Parathyroid adenoma (tissue), 2 donors: ENCODE results near the gene RPN2.

ENCODE experiments used
- H2AFZ ChIP-seq: fragments of 300-600 bp; sonication (generic); one replicate; pipeline ENCODE4 v1.7.0; 2017; ENCODE audit warnings: antibody characterized with exemption, mild to moderate bottlenecking
- H3K27ac ChIP-seq: fragments of 300-600 bp; sonication (generic); one replicate; pipeline ENCODE4 v1.7.0; 2017
- H3K27me3 ChIP-seq: fragments of 300-600 bp; sonication (generic); one replicate; pipeline ENCODE4 v1.7.0; 2017; ENCODE audit warnings: low read length; ENCODE audit not compliant: control insufficient read depth, insufficient read depth
- H3K36me3 ChIP-seq: fragments of 300-600 bp; sonication (generic); one replicate; pipeline ENCODE4 v1.7.0; 2017; ENCODE audit warnings: low read length; ENCODE audit not compliant: control insufficient read depth, insufficient read depth
- H3K4me1 ChIP-seq: fragments of 300-600 bp; sonication (generic); one replicate; pipeline ENCODE4 v1.7.0; 2017; ENCODE audit warnings: control low read depth
- H3K4me2 ChIP-seq: fragments of 300-600 bp; sonication (generic); one replicate; pipeline ENCODE4 v1.7.0; 2017; ENCODE audit warnings: low read length
- H3K4me3 ChIP-seq: fragments of 300-600 bp; sonication (generic); one replicate; pipeline ENCODE4 v1.7.0; 2017; ENCODE audit warnings: low read depth, low read length
- H3K79me2 ChIP-seq: fragments of 300-600 bp; sonication (generic); one replicate; pipeline ENCODE4 v1.7.0; 2017; ENCODE audit warnings: control low read depth
- H3K9ac ChIP-seq: fragments of 300-600 bp; sonication (generic); one replicate; pipeline ENCODE4 v1.7.0; 2017; ENCODE audit warnings: mild to moderate bottlenecking
- H3K9me3 ChIP-seq: fragments of 300-600 bp; sonication (generic); one replicate; pipeline ENCODE4 v1.7.0; 2017; ENCODE audit warnings: low read length; ENCODE audit not compliant: control insufficient read depth
- CTCF ChIP-seq: fragments of 300-600 bp; sonication (generic); IDR thresholded peaks from one replicate; pipeline ENCODE4 v1.7.0; 2017; ENCODE audit warnings: antibody characterized with exemption, mild to moderate bottlenecking
- donor health status: primary hyperparathyroidism.

The RPN2 gene

GRCh38 chr20:37244572-37244957 is 65.4 kb downstream of the RPN2 start:
- Histone ChIP-seq H2AFZ (no peak overlapping the region), H3K9me3 (no peaks in the 10 kb centered on the region), H3K4me2 (no peak overlapping the region), H3K36me3 (no peaks in the 10 kb centered on the region), H3K27me3 (no peaks in the 10 kb centered on the region), H3K79me2 (no peaks in the 10 kb centered on the region), H3K27ac (no peak overlapping the region), H3K9ac (no peak overlapping the region), H3K4me1 (no peaks in the 10 kb centered on the region), H3K4me3 (no peak overlapping the region)
- no peak for TF ChIP-seq CTCF

- H3K9me3 ChIP-seq: no peaks in the 10 kb centered on the region
- H3K4me3 ChIP-seq: no peak overlapping the region
- H2AFZ ChIP-seq: no peak overlapping the region
- H3K79me2 ChIP-seq: no peaks in the 10 kb centered on the region
- H3K27ac ChIP-seq: no peak overlapping the region
- no peak for TF ChIP-seq CTCF
- no peaks in the 10 kb centered on the region for H3K27me3 ChIP-seq
- no peak overlapping the region for H3K9ac ChIP-seq
- H3K36me3 ChIP-seq: no peaks in the 10 kb centered on the region
- no peak overlapping the region for H3K4me2 ChIP-seq
- H3K4me1 ChIP-seq: no peaks in the 10 kb centered on the region
Observed at GRCh38 chr20:37245216-37246150, 66.4 kb downstream of the RPN2 start.

- no peaks in the 10 kb centered on the region for H3K9me3 ChIP-seq
- no peaks in the 10 kb centered on the region for H3K79me2 ChIP-seq
- no peaks in the 10 kb centered on the region for H3K4me1 ChIP-seq
- no peak overlapping the region for H3K4me2 ChIP-seq
- H3K27ac ChIP-seq: no peak overlapping the region
- H2AFZ ChIP-seq: no peak overlapping the region
- no peaks in the 10 kb centered on the region for H3K36me3 ChIP-seq
- TF ChIP-seq CTCF: no peak
- no peak overlapping the region for H3K4me3 ChIP-seq
- no peaks in the 10 kb centered on the region for H3K27me3 ChIP-seq
- H3K9ac ChIP-seq: no peak overlapping the region
Observed at GRCh38 chr20:37246736-37247135, 67.6 kb downstream of the RPN2 start.

GRCh38 chr20:37247547-37247946 is 68.4 kb downstream of the RPN2 start:
- Histone ChIP-seq H3K4me3 (no peak overlapping the region), H2AFZ (no peak overlapping the region), H3K79me2 (no peaks in the 10 kb centered on the region), H3K4me1 (no peaks in the 10 kb centered on the region), H3K27me3 (no peaks in the 10 kb centered on the region), H3K9ac (no peak overlapping the region), H3K27ac (no peak overlapping the region), H3K4me2 (no peak overlapping the region), H3K9me3 (no peaks in the 10 kb centered on the region), H3K36me3 (no peaks in the 10 kb centered on the region)
- no peak for TF ChIP-seq CTCF

GRCh38 chr20:37249304-37249703 is 70.2 kb downstream of the RPN2 start:
- Histone ChIP-seq H3K27me3 (no peaks in the 10 kb centered on the region), H3K79me2 (no peaks in the 10 kb centered on the region), H3K4me1 (no peaks in the 10 kb centered on the region), H2AFZ (no peak overlapping the region), H3K4me3 (no peak overlapping the region), H3K36me3 (no peaks in the 10 kb centered on the region), H3K27ac (no peak overlapping the region), H3K9me3 (no peaks in the 10 kb centered on the region), H3K4me2 (no peak overlapping the region), H3K9ac (no peak overlapping the region)
- no peak for TF ChIP-seq CTCF
